K562 (cell line): ENCODE data around the gene VARS1. TPM values are rescaled to one million over a fixed set of nuclear protein-coding genes. Genes with fewer than 3 reads are reported as not detected.

ENCODE experiments used
- BRF1 ChIP-seq: IDR thresholded peaks from 3 replicates; pipeline ENCODE4 v1.6.1; 2011; ENCODE audit warnings: borderline replicate concordance, mild to moderate bottlenecking; ENCODE audit not compliant: insufficient read length; ENCODE audit errors: extremely low read depth
- CREM ChIP-seq: IDR thresholded peaks from 2 replicates; pipeline ENCODE4 v1.6.1; 2014; ENCODE audit warnings: antibody characterized with exemption, low read depth
- EGR1 ChIP-seq: fragments of 450-650 bp; conservative IDR thresholded peaks from 2 replicates; pipeline ENCODE4 v1.6.1; 2017; ENCODE audit warnings: mild to moderate bottlenecking
- HOXB6 ChIP-seq: fragments of 250-450 bp; sonication (Bioruptor Pico); IDR thresholded peaks from 2 replicates; pipeline ENCODE4 v1.5.1; 2022; ENCODE audit warnings: mild to moderate bottlenecking, borderline replicate concordance
- KHSRP ChIP-seq: fragments of 450-650 bp; IDR thresholded peaks from 2 replicates; pipeline ENCODE4 v1.6.1; 2017
- PRPF4 ChIP-seq: fragments of 200-400 bp; formaldehyde crosslinking; IDR thresholded peaks from one replicate; pipeline ENCODE4 v1.6.1; 2017; ENCODE audit warnings: low read length, low read depth, mild to moderate bottlenecking; ENCODE audit not compliant: insufficient read depth, poor library complexity, severe bottlenecking
- RHOXF2B ChIP-seq: fragments of 250-450 bp; sonication (Bioruptor Pico); conservative IDR thresholded peaks from 2 replicates; pipeline ENCODE4 v1.5.1; 2021
- RUNX1 ChIP-seq: sonication (generic); IDR thresholded peaks from 2 replicates; pipeline ENCODE4 v1.6.1; 2016; ENCODE audit warnings: antibody characterized with exemption, low read depth
- SIX5 ChIP-seq, 2 experiments: IDR thresholded peaks; 2 replicates each; pipeline ENCODE4 v1.6.1; 2011; ENCODE audit warnings: low read length in 2 of 2, borderline replicate concordance in 1 of 2, low read depth in 1 of 2, mild to moderate bottlenecking in 1 of 2, moderate library complexity in 1 of 2; ENCODE audit not compliant: insufficient read depth in 1 of 2
- STAG1 ChIP-seq: sonication (generic); formaldehyde crosslinking; IDR thresholded peaks from 2 replicates; pipeline ENCODE4 v1.5.0; 2020; ENCODE audit warnings: missing genetic modification reagents, borderline replicate concordance
- TAL1 ChIP-seq: fragments of 450-650 bp; IDR thresholded peaks from 2 replicates; pipeline ENCODE4 v1.6.1; 2016; ENCODE audit warnings: mild to moderate bottlenecking
- TARDBP ChIP-seq: fragments of 450-650 bp; IDR thresholded peaks from 2 replicates; pipeline ENCODE4 v1.6.1; 2016
- TGIF2 ChIP-seq: sonication (generic); formaldehyde crosslinking; IDR thresholded peaks from 2 replicates; pipeline ENCODE4 v1.8.1; 2022; ENCODE audit warnings: mild to moderate bottlenecking, missing genetic modification reagents, moderate library complexity
- ZBTB17 ChIP-seq: fragments of 450-650 bp; formaldehyde crosslinking; IDR thresholded peaks from 2 replicates; pipeline ENCODE4 v1.4.0; 2020; ENCODE audit warnings: mild to moderate bottlenecking
- ZFPM2 ChIP-seq: fragments of 250-450 bp; sonication (Bioruptor Pico); IDR thresholded peaks from 2 replicates; pipeline ENCODE4 v1.5.1; 2022; ENCODE audit warnings: mild to moderate bottlenecking
- ZNF165 ChIP-seq: fragments of 250-450 bp; sonication (Bioruptor Pico); IDR thresholded peaks from 2 replicates; pipeline ENCODE4 v1.4.0; 2020; ENCODE audit warnings: borderline replicate concordance
- ZNF24 ChIP-seq: fragments of 450-650 bp; IDR thresholded peaks from 2 replicates; pipeline ENCODE4 v1.6.1; 2016
- ZNF79 ChIP-seq: fragments of 250-450 bp; sonication (Bioruptor Pico); IDR thresholded peaks from 2 replicates; pipeline ENCODE4 v1.4.0; 2020; ENCODE audit warnings: low read depth, mild to moderate bottlenecking, moderate library complexity
- polyA plus RNA-seq, 8 experiments: library from polyadenylated mRNA; depleted of rRNA in 4 of 8; stranded (reverse) in 5 of 8; unstranded in 3 of 8; fragments of >200 nt; fragmentation: Nextera tagmentation in 2 of 8; fragmentation: Illumina TruSeq in 1 of 8; extraction: Ambion mirVana in 2 of 8; extraction: Trizol in 1 of 8; gene quantifications; 2 replicates each; pipeline versions ENCODE4 v1.2.1 to v1.2.3, GENCODE V29; 2011 to 2014; ENCODE audit warnings: inconsistent platforms in 1 of 8, missing spikeins in 1 of 8
- total RNA-seq, 7 experiments: library from RNA; depleted of rRNA in 6 of 7; stranded (reverse); fragments of >200 nt in 6 of 7; fragmentation: Illumina TruSeq in 2 of 7; extraction: Trizol in 2 of 7; gene quantifications; 2 replicates each; pipeline versions ENCODE4 v1.2.1 to v1.2.3, GENCODE V29; 2011 to 2021; ENCODE audit warnings: low replicate concordance in 1 of 7
- TF ChIP-seq, protein P1 (sequence below), 2 experiments: fragments of 450-650 bp; IDR thresholded peaks; 2 replicates each; pipeline ENCODE4 v1.6.1; 2018; ENCODE audit warnings: mild to moderate bottlenecking in 2 of 2, low read depth in 1 of 2; ENCODE audit not compliant: partially characterized antibody in 2 of 2
- TF ChIP-seq, protein P2 (sequence below): sonication (generic); formaldehyde crosslinking; IDR thresholded peaks from 2 replicates; pipeline ENCODE4 v1.8.1; 2022; ENCODE audit warnings: missing genetic modification reagents
- TF ChIP-seq, protein P3 (sequence below): sonication (generic); formaldehyde crosslinking; IDR thresholded peaks from 2 replicates; pipeline ENCODE4 v1.9.0; 2022; ENCODE audit warnings: mild to moderate bottlenecking, missing genetic modification reagents
- TF ChIP-seq, protein P4 (sequence below): fragments of 250-450 bp; sonication (Bioruptor Pico); IDR thresholded peaks from 2 replicates; pipeline ENCODE4 v1.8.0; 2022; ENCODE audit warnings: inconsistent platforms, mild to moderate bottlenecking, moderate library complexity, borderline replicate concordance

The VARS1 gene
- total and polyA plus RNA-seq, 9 of the 15 experiments (the other 6 are each of a cell fraction or from before 2014, with no cell fraction given), result 2.9 to 488 (median 130) TPM

DNA sequence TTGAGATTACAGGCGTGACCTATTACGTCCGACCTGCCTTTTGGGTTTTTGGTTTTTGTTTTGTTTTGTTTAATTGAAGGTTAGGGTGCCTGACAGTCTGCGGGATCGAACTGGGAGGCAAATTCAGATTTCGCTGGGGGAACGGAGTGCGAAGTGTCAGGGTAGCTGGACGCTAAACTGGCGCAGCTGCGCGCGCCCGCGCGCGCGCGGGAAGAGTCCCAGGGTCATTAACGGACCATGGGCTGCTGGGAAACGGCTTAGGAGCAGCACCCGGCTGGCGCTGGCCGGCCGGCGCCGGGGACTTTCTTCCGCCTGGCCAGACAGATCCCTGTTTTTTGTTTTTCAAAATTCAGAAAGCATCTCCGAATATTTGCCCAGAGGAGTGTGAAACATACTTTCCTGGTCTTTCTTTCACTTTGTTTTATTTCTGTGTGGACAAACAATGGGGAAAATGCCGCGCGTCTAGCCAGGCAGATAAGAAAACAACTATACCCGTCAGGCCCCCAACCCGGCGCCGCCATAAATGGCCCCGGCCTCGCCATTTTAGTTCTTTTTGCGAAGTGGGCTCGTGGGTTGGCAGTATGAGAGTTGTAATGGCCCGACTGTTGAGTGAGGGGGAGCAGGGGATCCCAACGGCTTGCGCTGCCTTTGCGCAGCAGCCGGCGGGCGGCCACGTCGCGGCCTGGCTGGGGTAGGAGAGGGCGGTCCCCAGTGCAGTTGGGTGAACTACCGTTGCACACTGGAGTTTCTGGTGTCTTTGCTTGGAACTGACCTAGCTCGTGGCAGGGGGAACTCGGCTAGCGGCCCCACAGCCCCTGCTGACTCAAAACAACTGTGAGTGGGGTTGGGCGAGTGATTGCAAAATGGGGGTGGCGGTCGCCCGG, 39.1 kb upstream of the VARS1 start (continued):
- TF ChIP-seq ZNF165 (CRISPR knock-in tag), result peak; percentile 80; the same call in 1 of the 2 replicates
- TF ChIP-seq TARDBP, result peak; percentile 61; the same call in 1 of the 2 replicates
- peak; percentile 65 for TF ChIP-seq ZNF79 (CRISPR knock-in tag)
- peak; percentile 93 for TF ChIP-seq TGIF2
- no peak; the same call in 1 of the 2 replicates for TF ChIP-seq TAL1
- peak; percentile 53; the same call in 1 of the 2 replicates for TF ChIP-seq ZNF24
- TF ChIP-seq EGR1, result no peak
- TF ChIP-seq, protein P1, sequence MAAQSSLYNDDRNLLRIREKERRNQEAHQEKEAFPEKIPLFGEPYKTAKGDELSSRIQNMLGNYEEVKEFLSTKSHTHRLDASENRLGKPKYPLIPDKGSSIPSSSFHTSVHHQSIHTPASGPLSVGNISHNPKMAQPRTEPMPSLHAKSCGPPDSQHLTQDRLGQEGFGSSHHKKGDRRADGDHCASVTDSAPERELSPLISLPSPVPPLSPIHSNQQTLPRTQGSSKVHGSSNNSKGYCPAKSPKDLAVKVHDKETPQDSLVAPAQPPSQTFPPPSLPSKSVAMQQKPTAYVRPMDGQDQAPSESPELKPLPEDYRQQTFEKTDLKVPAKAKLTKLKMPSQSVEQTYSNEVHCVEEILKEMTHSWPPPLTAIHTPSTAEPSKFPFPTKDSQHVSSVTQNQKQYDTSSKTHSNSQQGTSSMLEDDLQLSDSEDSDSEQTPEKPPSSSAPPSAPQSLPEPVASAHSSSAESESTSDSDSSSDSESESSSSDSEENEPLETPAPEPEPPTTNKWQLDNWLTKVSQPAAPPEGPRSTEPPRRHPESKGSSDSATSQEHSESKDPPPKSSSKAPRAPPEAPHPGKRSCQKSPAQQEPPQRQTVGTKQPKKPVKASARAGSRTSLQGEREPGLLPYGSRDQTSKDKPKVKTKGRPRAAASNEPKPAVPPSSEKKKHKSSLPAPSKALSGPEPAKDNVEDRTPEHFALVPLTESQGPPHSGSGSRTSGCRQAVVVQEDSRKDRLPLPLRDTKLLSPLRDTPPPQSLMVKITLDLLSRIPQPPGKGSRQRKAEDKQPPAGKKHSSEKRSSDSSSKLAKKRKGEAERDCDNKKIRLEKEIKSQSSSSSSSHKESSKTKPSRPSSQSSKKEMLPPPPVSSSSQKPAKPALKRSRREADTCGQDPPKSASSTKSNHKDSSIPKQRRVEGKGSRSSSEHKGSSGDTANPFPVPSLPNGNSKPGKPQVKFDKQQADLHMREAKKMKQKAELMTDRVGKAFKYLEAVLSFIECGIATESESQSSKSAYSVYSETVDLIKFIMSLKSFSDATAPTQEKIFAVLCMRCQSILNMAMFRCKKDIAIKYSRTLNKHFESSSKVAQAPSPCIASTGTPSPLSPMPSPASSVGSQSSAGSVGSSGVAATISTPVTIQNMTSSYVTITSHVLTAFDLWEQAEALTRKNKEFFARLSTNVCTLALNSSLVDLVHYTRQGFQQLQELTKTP (IDR thresholded peaks at IDR 0.05; ENCODE audit: low read depth in 1 of 2, partially characterized antibody in 2 of 2), result peak; percentile 83 to 84
- TF ChIP-seq, protein P2, sequence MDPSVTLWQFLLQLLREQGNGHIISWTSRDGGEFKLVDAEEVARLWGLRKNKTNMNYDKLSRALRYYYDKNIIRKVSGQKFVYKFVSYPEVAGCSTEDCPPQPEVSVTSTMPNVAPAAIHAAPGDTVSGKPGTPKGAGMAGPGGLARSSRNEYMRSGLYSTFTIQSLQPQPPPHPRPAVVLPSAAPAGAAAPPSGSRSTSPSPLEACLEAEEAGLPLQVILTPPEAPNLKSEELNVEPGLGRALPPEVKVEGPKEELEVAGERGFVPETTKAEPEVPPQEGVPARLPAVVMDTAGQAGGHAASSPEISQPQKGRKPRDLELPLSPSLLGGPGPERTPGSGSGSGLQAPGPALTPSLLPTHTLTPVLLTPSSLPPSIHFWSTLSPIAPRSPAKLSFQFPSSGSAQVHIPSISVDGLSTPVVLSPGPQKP (CRISPR knock-in tag), result no peak
- no peak for TF ChIP-seq BRF1
- TF ChIP-seq HOXB6, result no peak; the same call in 1 of the 2 replicates
- no peak; the same call in 1 of the 2 replicates for TF ChIP-seq ZFPM2 (CRISPR knock-in tag)
- no peak for TF ChIP-seq RUNX1
- TF ChIP-seq RHOXF2B (CRISPR knock-in tag), result peak; percentile 81; the same call in 1 of the 2 replicates
- peak; percentile 90 for TF ChIP-seq ZBTB17
- TF ChIP-seq PRPF4, result peak; percentile 94
- TF ChIP-seq, protein P3, sequence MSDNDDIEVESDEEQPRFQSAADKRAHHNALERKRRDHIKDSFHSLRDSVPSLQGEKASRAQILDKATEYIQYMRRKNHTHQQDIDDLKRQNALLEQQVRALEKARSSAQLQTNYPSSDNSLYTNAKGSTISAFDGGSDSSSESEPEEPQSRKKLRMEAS, result peak; percentile 66
- 0 out of 4 replicates have a peak, but pooled peaks of 1 of the 2 experiments have one; percentile 20 for TF ChIP-seq SIX5 (IDR thresholded peaks at IDR 0.05; ENCODE audit: borderline replicate concordance in 1 of 2, insufficient read depth in 1 of 2, low read depth in 1 of 2, low read length in 2 of 2)
- peak; percentile 58 for TF ChIP-seq CREM
- no peak for TF ChIP-seq STAG1
- TF ChIP-seq, protein P4, sequence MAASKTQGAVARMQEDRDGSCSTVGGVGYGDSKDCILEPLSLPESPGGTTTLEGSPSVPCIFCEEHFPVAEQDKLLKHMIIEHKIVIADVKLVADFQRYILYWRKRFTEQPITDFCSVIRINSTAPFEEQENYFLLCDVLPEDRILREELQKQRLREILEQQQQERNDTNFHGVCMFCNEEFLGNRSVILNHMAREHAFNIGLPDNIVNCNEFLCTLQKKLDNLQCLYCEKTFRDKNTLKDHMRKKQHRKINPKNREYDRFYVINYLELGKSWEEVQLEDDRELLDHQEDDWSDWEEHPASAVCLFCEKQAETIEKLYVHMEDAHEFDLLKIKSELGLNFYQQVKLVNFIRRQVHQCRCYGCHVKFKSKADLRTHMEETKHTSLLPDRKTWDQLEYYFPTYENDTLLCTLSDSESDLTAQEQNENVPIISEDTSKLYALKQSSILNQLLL, result no peak
- TF ChIP-seq KHSRP, result 0 out of 2 replicates have a peak, but pooled peaks have one; percentile 11
